Upper lobe of left lung (tissue), 4 donors: ENCODE results near the gene SFN.

Experiments
- POLR2AphosphoS5 ChIP-seq, 2 donors: sonication (generic); formaldehyde crosslinking; IDR thresholded peaks; one replicate each; pipeline ENCODE4 v1.5.1; 2017; ENCODE audit warnings: antibody characterized with exemption in 2 of 2
- TF ChIP-seq, protein P1 (sequence below), 6 experiments: fragments of 450-650 bp in 4 of 6; fragments of 200-600 bp in 2 of 6; sonication (generic) in 2 of 6; IDR thresholded peaks; one replicate each; pipeline ENCODE4 v1.5.1; 2016 to 2019; ENCODE audit warnings: antibody characterized with exemption in 6 of 6

DNA sequence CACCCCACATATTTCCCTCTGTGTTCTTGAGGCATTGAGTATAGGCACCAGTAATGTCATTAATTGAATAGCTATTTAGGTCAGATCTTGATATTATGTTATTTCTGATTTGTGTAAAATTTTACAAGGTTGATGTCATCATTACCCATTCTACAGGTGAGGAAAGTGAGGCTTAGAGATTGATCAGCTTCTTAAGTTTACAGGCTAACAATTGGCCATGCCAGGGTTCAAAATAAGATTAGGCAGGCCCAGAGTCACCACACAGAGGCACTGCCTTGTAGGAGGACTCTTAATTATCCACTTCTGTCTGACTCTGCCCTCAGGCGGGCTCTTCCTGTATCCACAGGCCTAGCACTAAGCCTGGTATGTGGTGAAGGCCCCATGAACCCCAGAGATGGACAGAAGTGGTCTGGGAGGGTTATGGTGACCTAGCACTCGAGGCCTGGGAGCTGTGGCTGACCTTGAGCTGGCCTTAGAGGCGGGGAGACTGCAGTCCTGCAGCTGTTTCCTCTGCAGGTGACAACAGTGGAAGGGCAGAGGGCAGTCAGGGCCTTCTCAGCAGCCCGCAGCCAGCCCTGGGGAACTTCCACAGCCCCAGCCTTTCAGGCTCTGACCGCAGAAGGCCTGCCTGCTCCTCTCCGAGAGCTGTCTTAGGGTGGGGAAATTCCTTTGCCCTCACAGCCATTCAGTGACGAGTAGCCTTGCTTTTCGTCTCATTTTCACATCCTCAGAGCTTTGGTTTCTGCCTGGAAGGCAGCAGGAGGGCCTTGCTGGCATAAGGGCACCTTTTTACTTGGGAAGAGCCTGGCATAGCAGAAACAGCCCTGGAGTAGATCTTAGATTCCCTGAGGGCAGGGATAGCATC, 24.2 kb upstream of the SFN start:
- TF ChIP-seq POLR2AphosphoS5 (IDR thresholded peaks at IDR 0.05): no peak
- TF ChIP-seq, protein P1, sequence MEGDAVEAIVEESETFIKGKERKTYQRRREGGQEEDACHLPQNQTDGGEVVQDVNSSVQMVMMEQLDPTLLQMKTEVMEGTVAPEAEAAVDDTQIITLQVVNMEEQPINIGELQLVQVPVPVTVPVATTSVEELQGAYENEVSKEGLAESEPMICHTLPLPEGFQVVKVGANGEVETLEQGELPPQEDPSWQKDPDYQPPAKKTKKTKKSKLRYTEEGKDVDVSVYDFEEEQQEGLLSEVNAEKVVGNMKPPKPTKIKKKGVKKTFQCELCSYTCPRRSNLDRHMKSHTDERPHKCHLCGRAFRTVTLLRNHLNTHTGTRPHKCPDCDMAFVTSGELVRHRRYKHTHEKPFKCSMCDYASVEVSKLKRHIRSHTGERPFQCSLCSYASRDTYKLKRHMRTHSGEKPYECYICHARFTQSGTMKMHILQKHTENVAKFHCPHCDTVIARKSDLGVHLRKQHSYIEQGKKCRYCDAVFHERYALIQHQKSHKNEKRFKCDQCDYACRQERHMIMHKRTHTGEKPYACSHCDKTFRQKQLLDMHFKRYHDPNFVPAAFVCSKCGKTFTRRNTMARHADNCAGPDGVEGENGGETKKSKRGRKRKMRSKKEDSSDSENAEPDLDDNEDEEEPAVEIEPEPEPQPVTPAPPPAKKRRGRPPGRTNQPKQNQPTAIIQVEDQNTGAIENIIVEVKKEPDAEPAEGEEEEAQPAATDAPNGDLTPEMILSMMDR (IDR thresholded peaks at IDR 0.05): no peak
